AG04449 (cell line): ENCODE results near the gene CHRM5.

Experiments used
- CTCF ChIA-PET: fragments of 350-600 bp; formaldehyde crosslinking; extraction: SDS; loops from one replicate; lab custom pipeline; 2021; ENCODE audit warnings: antibody characterized with exemption; lab: Yijun Ruan, JAX
- POLR2A ChIA-PET: fragments of 400-600, 350-600 bp; formaldehyde crosslinking; extraction: SDS; loops from one replicate; lab custom pipeline; 2020; ENCODE audit warnings: antibody characterized with exemption, inconsistent platforms; lab: Yijun Ruan, JAX
- DNase-seq: peaks from one replicate; pipeline ENCODE4 v3.0.0-alpha.2; 2010; ENCODE audit warnings: low read depth, low spot score
- H3K4me3 ChIP-seq: 2 replicates; pipeline ENCODE4 v1.5.1; 2011; ENCODE audit warnings: low read depth, mild to moderate bottlenecking, control low read depth, low read length
- CTCF ChIP-seq: IDR thresholded peaks from one replicate; pipeline ENCODE4 v1.5.1; 2011; ENCODE audit warnings: mild to moderate bottlenecking, moderate library complexity, low read length, control low read depth, inconsistent platforms; ENCODE audit not compliant: insufficient read depth; ENCODE audit errors: missing control alignments

Gene CHRM5

GRCh38 chr15:34076785-34077184, 108.5 kb downstream of the CHRM5 start:
- DNase-seq = no peak
- ChIA-PET POLR2A (no interaction called here), CTCF (interaction anchor here (1.5 to 1.6 kb wide), 2 partner anchors 14 to 15 kb away, joined by 5 to 6 read pairs; no protein-coding TSS in a partner anchor)
- H3K4me3 ChIP-seq = no peak overlapping the region
- no peak for TF ChIP-seq CTCF

GRCh38 chr15:34078900-34079299, 110.6 kb downstream of the CHRM5 start:
- CTCF ChIA-PET = interaction anchor here (1.0 to 1.8 kb wide), 5 partner anchors 11 to 289 kb away, joined by 3 to 10 read pairs (median 5); partner anchors contain the start of gene LPCAT4
- POLR2A ChIA-PET = no interaction called here
- no peak for TF ChIP-seq CTCF

GRCh38 chr15:34079904-34080303, 111.6 kb downstream of the CHRM5 start:
- no peak for TF ChIP-seq CTCF
- CTCF ChIA-PET = interaction anchor here (1.0 to 1.8 kb wide), 5 partner anchors 10 to 288 kb away, joined by 3 to 10 read pairs (median 5); partner anchors contain the start of gene LPCAT4
- DNase-seq = no peak
- H3K4me3 ChIP-seq = no peak overlapping the region
- POLR2A ChIA-PET = no interaction called here

More at GRCh38 chr15:34078900-34079299, 110.6 kb downstream of the CHRM5 start:
- no peak for DNase-seq
- no peak overlapping the region for H3K4me3 ChIP-seq

DNA sequence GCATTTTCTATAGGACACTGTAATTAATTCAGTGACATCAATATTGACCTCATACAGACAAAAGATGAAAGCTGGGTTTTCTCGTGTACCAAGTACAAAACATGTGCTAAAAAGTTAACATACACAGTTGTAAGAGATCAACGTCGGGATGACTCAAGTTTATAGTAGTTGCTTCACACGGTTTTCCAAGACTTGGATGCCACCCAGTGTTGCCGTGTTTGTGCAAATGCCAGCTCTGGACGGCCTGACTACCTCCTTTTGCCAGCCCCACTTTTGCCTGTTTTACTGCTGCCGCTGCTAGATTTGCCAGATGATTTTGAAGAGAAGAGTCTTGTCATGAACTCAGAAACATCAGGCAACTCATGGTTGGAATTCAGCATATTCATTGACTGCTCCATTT, 115.8 kb downstream of the CHRM5 start:
- no peak for DNase-seq
- ChIA-PET CTCF (no interaction called here), POLR2A (no interaction called here)
- H3K4me3 ChIP-seq = no peak overlapping the region
- TF ChIP-seq CTCF = no peak

- TF ChIP-seq CTCF = no peak
- ChIA-PET POLR2A (interaction anchor here (0.7 kb wide), 1 partner anchor 38 kb away, joined by 6 read pairs; no protein-coding TSS in a partner anchor), CTCF (interaction anchor here (0.6 to 1.4 kb wide), 4 partner anchors 10 to 113 kb away, joined by 3 to 4 read pairs (median 3); no protein-coding TSS in a partner anchor)
- no peak for DNase-seq
- no peak overlapping the region for H3K4me3 ChIP-seq
Measured at GRCh38 chr15:34085746-34086145, 117.4 kb downstream of the CHRM5 start.

DNA sequence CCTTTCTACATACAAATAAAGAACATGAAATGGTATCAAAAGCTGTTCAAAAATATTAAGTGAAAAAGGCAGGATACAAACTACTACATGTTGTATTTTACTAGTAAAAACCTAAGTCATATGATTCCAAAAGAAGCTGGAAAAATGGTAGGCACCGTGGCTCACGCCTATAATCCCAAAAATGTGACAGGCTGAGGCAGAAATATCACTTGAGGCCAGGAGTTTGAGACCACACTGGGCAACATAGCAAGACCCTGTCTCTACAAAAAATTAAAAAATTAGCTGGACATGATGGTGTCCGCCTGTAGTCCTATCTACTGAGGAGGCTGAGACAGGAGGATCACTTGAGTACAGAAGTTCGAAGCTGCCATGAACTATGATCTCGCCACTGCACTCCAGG, 131.6 kb downstream of the CHRM5 start:
- no peak overlapping the region for H3K4me3 ChIP-seq
- TF ChIP-seq CTCF = no peak
- CTCF ChIA-PET = interaction anchor here (0.8 to 1.7 kb wide), 5 partner anchors 10 to 488 kb away, joined by 3 to 7 read pairs (median 3); partner anchors contain the start of gene KATNBL1
- POLR2A ChIA-PET = no interaction called here
- no peak for DNase-seq
